Activated B cell treated with CpG ODN at 0.5 μM for 24 hours (primary cell): ENCODE results near the gene C3AR1. TPM values are rescaled to one million over a fixed set of nuclear protein-coding genes. Genes with fewer than 3 reads are reported as not detected.
A peak's percentile ranks its signal among the peaks of the same experiment; 100 is the strongest.

Experiments
- ATAC-seq: fragments of 200-7000 bp; cut with Tn5 transposase; one replicate; pipeline ENCODE4 v1.10.0; 2021; ENCODE audit warnings: low read depth, mild to moderate bottlenecking, moderate library complexity
- CTCF ChIA-PET: fragments of 350-600 bp; sonication (Branson Sonifier 250); formaldehyde crosslinking; loops from one replicate; lab custom pipeline; 2021; ENCODE audit warnings: antibody characterized with exemption; lab: Charles Lee
- POLR2A ChIA-PET: fragments of 350-600 bp; sonication (Branson Sonifier 250); formaldehyde crosslinking; loops from one replicate; lab custom pipeline; 2021; ENCODE audit warnings: antibody characterized with exemption; lab: Charles Lee
- DNase-seq: peaks from one replicate; pipeline ENCODE4 v3.0.0; 2022
- H3K27ac Mint-ChIP-seq: one replicate; pipeline ENCODE4 v1.8.0; 2020; ENCODE audit warnings: mixed read lengths
- H3K27me3 Mint-ChIP-seq: one replicate; pipeline ENCODE4 v1.8.0; 2021; ENCODE audit warnings: mixed read lengths
- H3K36me3 Mint-ChIP-seq: one replicate; pipeline ENCODE4 v1.8.0; 2021; ENCODE audit warnings: low read depth, mixed read lengths
- H3K4me1 Mint-ChIP-seq: one replicate; pipeline ENCODE4 v1.8.0; 2021; ENCODE audit warnings: mixed read lengths
- H3K4me3 Mint-ChIP-seq: one replicate; pipeline ENCODE4 v1.8.0; 2020; ENCODE audit warnings: mild to moderate bottlenecking, mixed read lengths
- H3K9me3 Mint-ChIP-seq: one replicate; pipeline ENCODE4 v1.8.0; 2020; ENCODE audit warnings: mixed read lengths
- intact Hi-C: fragments of 100-400 bp; cut with micrococcal nuclease; formaldehyde crosslinking; loops from one replicate; pipeline ENCODE4 v1.15.1; 2024
- total RNA-seq: library from RNA; stranded (reverse); gene quantifications from 2 replicates; pipeline ENCODE4 v1.2.3, GENCODE V29; 2022
- TF ChIP-seq, protein P1 (sequence below): fragments of 200-600 bp; IDR thresholded peaks from one replicate; pipeline ENCODE4 v1.8.0; 2022; ENCODE audit warnings: antibody characterized with exemption, mild to moderate bottlenecking

Gene C3AR1
- total RNA-seq, 1 donor from 2014 or later = 0.11 TPM

DNA sequence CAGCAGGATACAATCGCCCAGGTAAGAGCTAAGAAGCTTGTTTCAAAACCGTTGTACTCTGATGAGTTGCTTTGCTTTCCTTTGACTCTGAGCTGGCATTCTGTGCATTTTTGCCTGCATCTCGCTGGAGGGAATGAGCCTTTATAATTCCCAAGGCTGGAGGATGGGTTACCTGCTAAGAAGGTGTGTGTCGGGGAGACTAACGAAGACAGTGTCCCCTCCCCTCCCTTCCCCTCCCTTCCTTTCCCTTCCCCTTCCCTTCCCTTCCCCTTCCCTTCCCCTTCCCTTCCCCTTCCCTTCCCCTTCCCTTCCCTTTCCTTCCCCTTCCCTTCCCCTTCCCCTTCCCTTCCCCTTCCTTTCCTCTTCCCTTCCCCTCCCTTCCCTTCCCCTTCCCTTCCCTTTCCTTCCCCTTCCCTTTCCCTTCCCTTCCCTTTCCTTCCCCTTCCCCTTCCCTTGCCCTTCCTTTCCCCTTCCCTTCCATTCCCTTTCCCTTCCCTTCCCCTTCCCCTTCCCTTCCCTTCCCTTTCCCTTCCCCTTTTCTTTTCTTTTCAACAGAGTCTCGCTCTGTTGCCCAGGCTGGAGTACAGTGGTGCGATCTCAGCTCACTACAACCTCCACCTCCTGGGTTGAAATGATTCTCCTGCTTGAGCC is 15.4 kb downstream of the C3AR1 start:
- CTCF ChIA-PET = interaction anchor here (3.0 kb wide), 1 partner anchor 27 kb away, joined by 9 read pairs; no protein-coding TSS in a partner anchor
- no peaks in the 10 kb centered on the region for H3K27me3 Mint-ChIP-seq
- POLR2A ChIA-PET = interaction anchor here (0.6 kb wide), 1 partner anchor 18 kb away, joined by 3 read pairs; no protein-coding TSS in a partner anchor
- intact Hi-C loops = no loop called here
- no peaks in the 10 kb centered on the region for H3K9me3 Mint-ChIP-seq
- H3K4me3 Mint-ChIP-seq = no peak overlapping the region
- H3K36me3 Mint-ChIP-seq = peaks cover 90% of the 10 kb centered on the region
- ATAC-seq (no peak), DNase-seq (no peak)
- peaks cover 20% of the 10 kb centered on the region for H3K4me1 Mint-ChIP-seq
- TF ChIP-seq, protein P1, sequence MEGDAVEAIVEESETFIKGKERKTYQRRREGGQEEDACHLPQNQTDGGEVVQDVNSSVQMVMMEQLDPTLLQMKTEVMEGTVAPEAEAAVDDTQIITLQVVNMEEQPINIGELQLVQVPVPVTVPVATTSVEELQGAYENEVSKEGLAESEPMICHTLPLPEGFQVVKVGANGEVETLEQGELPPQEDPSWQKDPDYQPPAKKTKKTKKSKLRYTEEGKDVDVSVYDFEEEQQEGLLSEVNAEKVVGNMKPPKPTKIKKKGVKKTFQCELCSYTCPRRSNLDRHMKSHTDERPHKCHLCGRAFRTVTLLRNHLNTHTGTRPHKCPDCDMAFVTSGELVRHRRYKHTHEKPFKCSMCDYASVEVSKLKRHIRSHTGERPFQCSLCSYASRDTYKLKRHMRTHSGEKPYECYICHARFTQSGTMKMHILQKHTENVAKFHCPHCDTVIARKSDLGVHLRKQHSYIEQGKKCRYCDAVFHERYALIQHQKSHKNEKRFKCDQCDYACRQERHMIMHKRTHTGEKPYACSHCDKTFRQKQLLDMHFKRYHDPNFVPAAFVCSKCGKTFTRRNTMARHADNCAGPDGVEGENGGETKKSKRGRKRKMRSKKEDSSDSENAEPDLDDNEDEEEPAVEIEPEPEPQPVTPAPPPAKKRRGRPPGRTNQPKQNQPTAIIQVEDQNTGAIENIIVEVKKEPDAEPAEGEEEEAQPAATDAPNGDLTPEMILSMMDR = no peak
- H3K27ac Mint-ChIP-seq = peak overlapping the region; percentile 14

GRCh38 chr12:8048906-8049305 is 17.3 kb downstream of the C3AR1 start:
- CTCF ChIA-PET = no interaction called here
- intact Hi-C loops = no loop called here

GRCh38 chr12:8047842-8048241 is 18.3 kb downstream of the C3AR1 start:
- TF ChIP-seq, protein P1 = no peak
- ATAC-seq (no peak), DNase-seq (no peak)
- Mint-ChIP-seq H3K9me3 (no peaks in the 10 kb centered on the region), H3K27me3 (no peaks in the 10 kb centered on the region), H3K4me1 (peaks cover 20% of the 10 kb centered on the region), H3K36me3 (peaks cover 85% of the 10 kb centered on the region), H3K4me3 (no peak overlapping the region), H3K27ac (no peak overlapping the region)
- POLR2A ChIA-PET = no interaction called here
- intact Hi-C loops = loop anchor here (2.0 kb wide), 1 partner anchor 15 kb away; the partner anchor contains the start of gene FOXJ2
- CTCF ChIA-PET = interaction anchor here (4.7 kb wide), 1 partner anchor 32 kb away, joined by 53 read pairs; no protein-coding TSS in a partner anchor

More at GRCh38 chr12:8048906-8049305, 17.3 kb downstream of the C3AR1 start:
- Mint-ChIP-seq H3K4me1 (peaks cover 20% of the 10 kb centered on the region), H3K9me3 (no peaks in the 10 kb centered on the region), H3K27ac (no peak overlapping the region), H3K36me3 (peaks cover 86% of the 10 kb centered on the region), H3K4me3 (no peak overlapping the region), H3K27me3 (no peaks in the 10 kb centered on the region)
- TF ChIP-seq, protein P1 = no peak
- POLR2A ChIA-PET = no interaction called here
- ATAC-seq = no peak
- no peak for DNase-seq

DNA sequence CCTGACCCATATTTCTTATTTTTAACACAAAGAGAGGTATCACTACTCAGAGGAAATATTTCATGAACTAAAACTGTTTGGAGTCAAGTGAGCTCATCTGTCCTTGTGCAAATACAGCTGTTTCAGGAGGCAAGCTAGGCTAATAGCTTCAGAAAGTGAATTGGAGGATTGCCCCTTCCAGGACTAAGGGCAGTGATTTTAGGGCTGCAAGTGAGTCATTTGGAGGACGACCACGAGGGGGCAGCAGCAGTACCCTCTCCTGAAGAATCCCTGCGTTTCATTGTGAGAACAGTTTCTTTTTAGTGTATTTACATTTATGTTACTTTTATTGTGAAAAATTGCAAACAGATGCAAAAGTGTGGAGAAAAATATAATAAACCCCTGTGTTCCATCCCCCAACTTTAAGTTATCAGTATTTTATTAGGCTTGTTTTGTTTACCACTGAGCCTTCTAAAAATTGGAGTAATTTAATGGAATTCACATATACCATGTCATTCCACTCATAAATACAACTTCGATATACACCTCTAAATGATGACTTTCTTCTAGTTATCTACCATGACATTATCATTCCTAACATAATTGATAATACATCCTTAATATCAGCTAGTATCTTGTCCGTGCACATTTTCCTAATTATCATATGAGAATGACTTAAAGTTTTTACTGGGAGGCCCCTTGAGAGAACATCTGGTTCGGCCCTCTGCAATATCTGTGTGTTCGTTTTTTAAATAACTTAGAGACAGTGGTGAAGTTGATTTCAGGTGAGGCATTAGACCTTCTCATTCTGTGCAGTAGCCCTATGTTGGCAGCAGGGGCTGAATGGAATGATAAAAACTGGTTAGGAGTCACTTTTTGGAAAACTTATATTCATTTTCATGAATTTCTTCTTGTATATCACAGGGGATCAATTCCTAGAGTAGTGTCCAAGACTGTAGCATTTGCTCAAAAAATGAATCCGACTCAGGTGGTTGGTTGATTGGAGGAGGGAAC is 19.9 kb downstream of the C3AR1 start:
- intact Hi-C loops = loop anchor here (1.0 to 2.0 kb wide), 3 partner anchors 13 to 191 kb away; partner anchors contain the start of gene FOXJ2

More for the DNA sequence above, 19.9 kb downstream of the C3AR1 start:
- Mint-ChIP-seq H3K36me3 (peaks cover 85% of the 10 kb centered on the region), H3K27ac (no peak overlapping the region), H3K4me3 (no peak overlapping the region), H3K4me1 (peaks cover 16% of the 10 kb centered on the region), H3K27me3 (no peaks in the 10 kb centered on the region), H3K9me3 (no peaks in the 10 kb centered on the region)
- DNase-seq = peak; percentile 60
- ATAC-seq = peak; percentile 74
- TF ChIP-seq, protein P1 = peak; percentile 70
- CTCF ChIA-PET = interaction anchor here (0.6 to 4.7 kb wide), 11 partner anchors 10 to 350 kb away, joined by 3 to 53 read pairs (median 6); partner anchors contain the start of gene FOXJ2
- POLR2A ChIA-PET = interaction anchor here (1.1 kb wide), 1 partner anchor 35 kb away, joined by 3 read pairs; no protein-coding TSS in a partner anchor
